HFF-Myc (cell line): ENCODE measurements around the gene CCDC97.

Source experiments
- DNase-seq: peaks from one replicate; pipeline ENCODE4 v3.0.0-alpha.2; 2011; ENCODE audit warnings: low read depth; ENCODE audit errors: extremely low read depth
- H3K4me3 ChIP-seq: replicated peaks from 2 replicates; pipeline ENCODE4 v1.5.1; 2011; ENCODE audit warnings: low read depth, mild to moderate bottlenecking, control low read depth, low read length
- TF ChIP-seq, protein P1 (sequence below): IDR thresholded peaks from 2 replicates; pipeline ENCODE4 v1.5.1; 2012; ENCODE audit warnings: mild to moderate bottlenecking, low read depth, low read length, control low read depth; ENCODE audit errors: missing control alignments

The CCDC97 gene

DNA sequence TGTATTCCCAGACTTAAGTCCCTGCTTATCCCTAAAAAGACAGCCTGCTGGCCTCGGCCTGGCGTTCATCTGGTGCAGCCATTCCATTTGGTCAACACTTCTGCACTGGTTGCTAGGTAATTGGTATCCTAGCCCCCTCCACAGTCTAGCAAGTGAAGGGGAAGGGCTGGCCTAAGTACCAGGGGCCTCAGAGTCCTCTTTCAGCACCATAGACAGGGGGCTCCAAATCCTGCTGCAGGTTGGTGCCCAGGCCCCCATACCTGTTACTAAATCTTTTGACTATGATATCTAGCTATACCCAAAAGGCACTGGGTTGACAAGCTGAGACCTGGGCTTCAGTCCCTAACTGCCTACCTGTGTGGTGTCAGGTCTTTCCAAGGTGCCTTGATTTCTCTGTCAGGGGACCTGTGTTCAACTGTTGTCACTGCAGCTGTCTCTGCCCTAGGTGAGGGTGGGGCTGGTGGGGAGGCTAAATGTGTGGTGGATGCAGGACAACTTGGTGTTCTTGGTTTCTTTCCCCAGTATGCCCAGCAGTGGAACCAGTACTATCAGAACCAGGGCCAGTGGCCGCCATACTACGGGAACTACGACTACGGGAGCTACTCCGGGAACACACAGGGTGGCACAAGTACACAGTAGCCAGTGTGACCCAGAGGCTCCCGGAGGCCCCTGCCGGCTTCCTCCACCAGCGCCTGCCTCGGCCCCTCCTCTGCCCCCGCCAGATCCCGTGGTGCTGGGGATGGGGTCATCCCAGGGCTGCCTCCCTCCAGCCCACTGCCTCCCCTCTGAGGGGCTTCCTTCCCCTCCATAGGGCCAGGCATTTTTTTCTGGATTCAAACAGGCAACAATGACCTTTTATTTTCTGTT lies 3.8 kb upstream of the CCDC97 start:
- TF ChIP-seq, protein P1, sequence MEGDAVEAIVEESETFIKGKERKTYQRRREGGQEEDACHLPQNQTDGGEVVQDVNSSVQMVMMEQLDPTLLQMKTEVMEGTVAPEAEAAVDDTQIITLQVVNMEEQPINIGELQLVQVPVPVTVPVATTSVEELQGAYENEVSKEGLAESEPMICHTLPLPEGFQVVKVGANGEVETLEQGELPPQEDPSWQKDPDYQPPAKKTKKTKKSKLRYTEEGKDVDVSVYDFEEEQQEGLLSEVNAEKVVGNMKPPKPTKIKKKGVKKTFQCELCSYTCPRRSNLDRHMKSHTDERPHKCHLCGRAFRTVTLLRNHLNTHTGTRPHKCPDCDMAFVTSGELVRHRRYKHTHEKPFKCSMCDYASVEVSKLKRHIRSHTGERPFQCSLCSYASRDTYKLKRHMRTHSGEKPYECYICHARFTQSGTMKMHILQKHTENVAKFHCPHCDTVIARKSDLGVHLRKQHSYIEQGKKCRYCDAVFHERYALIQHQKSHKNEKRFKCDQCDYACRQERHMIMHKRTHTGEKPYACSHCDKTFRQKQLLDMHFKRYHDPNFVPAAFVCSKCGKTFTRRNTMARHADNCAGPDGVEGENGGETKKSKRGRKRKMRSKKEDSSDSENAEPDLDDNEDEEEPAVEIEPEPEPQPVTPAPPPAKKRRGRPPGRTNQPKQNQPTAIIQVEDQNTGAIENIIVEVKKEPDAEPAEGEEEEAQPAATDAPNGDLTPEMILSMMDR, result no peak
- DNase-seq, result no peak
- H3K4me3 ChIP-seq, result no peak overlapping the region

DNA sequence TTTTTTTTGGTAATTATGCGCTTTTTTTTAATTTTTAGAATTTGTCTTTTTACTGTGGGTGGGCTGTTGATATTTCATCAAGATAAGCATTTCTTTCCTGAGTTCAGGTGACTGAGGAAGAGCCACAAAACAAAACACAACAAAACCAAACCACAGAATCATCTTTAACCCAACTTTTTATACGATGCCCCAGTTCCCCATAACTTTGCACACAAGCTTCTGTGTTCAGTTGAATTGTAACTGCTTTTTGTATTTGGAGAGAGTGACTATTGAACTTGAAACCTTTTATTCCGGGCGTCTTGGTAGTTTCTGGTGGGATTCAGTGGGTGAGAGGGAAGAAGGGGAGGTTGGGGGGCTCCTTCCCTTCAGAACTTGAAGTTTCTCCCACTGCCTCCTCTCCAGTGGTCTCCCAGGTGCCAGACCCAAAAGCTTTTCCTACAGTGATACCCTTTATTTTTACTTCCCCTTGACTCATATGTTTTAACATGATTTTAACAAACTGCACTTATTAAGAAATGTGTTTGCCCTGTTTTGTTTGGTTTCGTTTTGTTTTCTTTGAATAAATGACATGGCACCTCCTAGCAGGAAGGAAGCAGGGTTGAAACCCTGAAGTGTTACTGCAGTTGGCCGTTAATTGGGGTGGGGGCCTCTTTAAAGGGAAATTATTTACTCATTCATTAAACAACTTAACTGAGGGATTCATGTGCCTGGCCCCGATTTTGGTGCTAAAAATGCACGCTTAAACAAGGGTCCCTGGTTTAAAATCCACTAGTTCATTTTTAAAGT lies 2.7 kb upstream of the CCDC97 start:
- H3K4me3 ChIP-seq, result no peak overlapping the region
- DNase-seq, result no peak
- TF ChIP-seq, protein P1, result no peak

DNA sequence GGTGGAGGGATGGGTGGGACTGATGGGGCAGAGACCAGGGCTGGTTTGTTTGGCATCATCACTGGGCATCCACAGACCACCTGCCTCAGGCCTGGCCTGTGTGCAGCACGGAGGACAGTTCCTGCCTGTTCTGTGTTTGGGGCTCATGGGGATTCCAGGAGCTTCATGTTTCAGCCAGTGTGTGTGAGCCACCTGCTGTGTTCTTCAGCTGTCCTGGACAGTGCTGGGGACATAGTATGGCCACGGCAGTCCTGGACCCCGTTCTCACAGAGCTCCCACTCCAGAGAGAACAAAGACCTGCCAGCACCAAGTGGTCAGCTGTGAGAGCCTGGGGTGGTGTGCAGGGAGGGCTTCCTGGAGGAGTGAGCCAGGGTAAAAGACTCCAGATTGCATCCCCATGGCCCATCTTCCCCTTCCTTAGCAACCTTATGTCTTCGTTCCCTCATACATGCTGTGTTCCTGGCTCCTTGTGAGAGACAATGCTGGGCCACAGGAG lies 2.0 kb upstream of the CCDC97 start:
- TF ChIP-seq, protein P1, result no peak
- DNase-seq, result no peak
- no peak overlapping the region for H3K4me3 ChIP-seq

GRCh38 chr19:41308450-41309179 lies 1.4 kb upstream of the CCDC97 start:
- peak; percentile 85 for DNase-seq
- peak overlapping the region; percentile 64 for H3K4me3 ChIP-seq
- TF ChIP-seq, protein P1, result peak; percentile 99

DNA sequence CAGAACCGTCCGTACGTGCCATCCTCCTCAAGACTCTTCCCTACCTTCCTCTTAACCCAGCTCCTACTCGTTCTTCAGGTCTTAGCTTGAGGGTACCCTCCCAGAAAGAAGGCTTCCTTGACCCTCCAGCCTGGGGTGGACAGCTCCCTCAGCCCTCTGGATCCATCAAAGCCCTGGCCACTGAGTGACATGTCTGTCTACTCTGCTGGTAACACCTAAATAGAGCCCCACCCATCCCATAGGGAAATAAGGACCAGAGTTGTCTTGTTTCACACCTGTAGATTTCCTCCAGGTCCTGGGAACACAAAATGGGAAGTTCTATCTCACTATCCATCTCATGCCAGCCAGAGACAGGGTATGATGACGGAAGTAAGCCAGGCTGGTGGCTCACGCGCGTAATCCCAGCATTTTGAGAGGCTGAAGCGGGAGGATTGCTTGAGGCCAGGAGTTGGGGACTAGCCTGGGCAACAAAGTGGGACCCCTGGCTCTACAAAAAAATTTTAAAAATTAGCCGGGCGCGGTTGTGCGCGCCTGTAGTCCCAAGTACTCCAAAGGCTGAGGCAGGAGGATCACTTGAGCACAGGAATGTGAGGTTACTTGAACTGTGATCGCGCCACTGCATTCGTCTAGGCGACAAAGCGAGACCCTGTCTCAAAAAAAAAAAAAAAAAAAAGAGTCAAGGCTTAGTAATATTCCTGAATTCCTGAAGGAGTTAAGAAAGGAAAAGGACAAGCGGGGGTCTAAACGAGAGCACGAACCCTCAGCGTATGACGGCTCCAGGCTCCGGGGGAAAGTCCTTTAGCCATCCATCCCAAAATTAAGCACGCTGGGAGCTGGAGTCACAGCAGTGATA lies 566 bp upstream of the CCDC97 start:
- H3K4me3 ChIP-seq, result peak overlapping the region; percentile 64
- no peak for DNase-seq
- TF ChIP-seq, protein P1, result no peak

- TF ChIP-seq, protein P1, result no peak
- no peak for DNase-seq
- peak overlapping the region; percentile 64 for H3K4me3 ChIP-seq
Observed at GRCh38 chr19:41311072-41311471, 1.1 kb downstream of the CCDC97 start.
